Gastrocnemius medialis (tissue), 4 donors: ENCODE data around the gene VEZT.

ENCODE experiments used
- CTCF ChIP-seq, 5 experiments: fragments of 450-650 bp in 3 of 5; fragments of 200-600 bp in 2 of 5; sonication (generic) in 2 of 5; IDR thresholded peaks in 4 of 5; conservative IDR thresholded peaks in 1 of 5; 1 replicate in 4 of 5; 2 replicates in 1 of 5; pipeline ENCODE4 v1.5.1; 2016 to 2019; ENCODE audit warnings: antibody characterized with exemption in 5 of 5, mild to moderate bottlenecking in 3 of 5, moderate library complexity in 3 of 5
- POLR2A ChIP-seq, 2 donors: fragments of 450-650 bp; IDR thresholded peaks; one replicate each; pipeline ENCODE4 v1.6.1; 2017; ENCODE audit warnings: antibody characterized with exemption in 2 of 2, mild to moderate bottlenecking in 2 of 2, moderate library complexity in 2 of 2

GRCh38 chr12:95271465-95271864, 53.9 kb downstream of the VEZT start:
- TF ChIP-seq POLR2A (IDR thresholded peaks at IDR 0.05) (no peak), CTCF (IDR thresholded peaks at IDR 0.05 in 4 of 5, conservative IDR thresholded peaks at IDR 0.05 in 1 of 5) (no peak)
